HL-60 (cell line): ENCODE measurements around the gene POLR3E.

Experiments used
- DNase-seq, 2 experiments: peaks; one replicate each; pipeline ENCODE4 v3.0.0-alpha.2; 2010 to 2020; ENCODE audit warnings: low read depth in 1 of 2, low spot score in 1 of 2
- H3K27ac ChIP-seq: fragments of 250-450 bp; sonication (Bioruptor Pico); replicated peaks from 2 replicates; pipeline ENCODE4 v1.5.1; 2020; ENCODE audit warnings: mild to moderate bottlenecking, moderate library complexity
- H3K27me3 ChIP-seq: fragments of 250-450 bp; sonication (Bioruptor Pico); 2 replicates; pipeline ENCODE4 v1.5.1; 2021; ENCODE audit warnings: mild to moderate bottlenecking, moderate library complexity; ENCODE audit not compliant: insufficient read depth, poor library complexity, severe bottlenecking
- H3K4me3 ChIP-seq: replicated peaks from 2 replicates; pipeline ENCODE4 v1.5.1; 2011; ENCODE audit warnings: mild to moderate bottlenecking, control low read depth, low read length; ENCODE audit not compliant: insufficient read depth
- CTCF ChIP-seq: IDR thresholded peaks from one replicate; pipeline ENCODE4 v1.5.1; 2011; ENCODE audit warnings: low read length, control low read depth, inconsistent platforms; ENCODE audit not compliant: insufficient read depth
- GABPA ChIP-seq: IDR thresholded peaks from 2 replicates; pipeline ENCODE4 v1.6.1; 2012; ENCODE audit warnings: low read depth
- POLR2AphosphoS5 ChIP-seq: IDR thresholded peaks from 2 replicates; pipeline ENCODE4 v1.6.1; 2012; ENCODE audit warnings: low read depth
- REST ChIP-seq: IDR thresholded peaks from 2 replicates; pipeline ENCODE4 v1.6.1; 2012; ENCODE audit warnings: low read depth; ENCODE audit not compliant: insufficient replicate concordance
- SPI1 ChIP-seq: IDR thresholded peaks from 2 replicates; pipeline ENCODE4 v1.6.1; 2012; ENCODE audit warnings: low read depth, mild to moderate bottlenecking, borderline replicate concordance
- long read RNA-seq: library from polyadenylated mRNA; unstranded; transcript quantifications from one replicate; pipeline ENCODE4 v2.0.0, GENCODE V29; 2020

POLR3E gene
- long read RNA-seq, transcript POLR3E-219 (20 exons, 3,655 nt), result minor isoform, 14 of 190 reads
- long read RNA-seq, transcript POLR3E-201 (21 exons, 3,697 nt), result major isoform, 115 of 190 reads
- long read RNA-seq, partial matches to known transcripts, result 16 of 190 reads
- long read RNA-seq, other reads (novel, unspliced or antisense), result 42 of 190 reads

- H3K4me3 ChIP-seq, result peak within 1 kb of the TSS; percentile 95
- TF ChIP-seq CTCF (peak; percentile 73), REST (peak; percentile 51), POLR2AphosphoS5 (no peak), SPI1 (peak; percentile 51; the same call in 1 of the 2 replicates), GABPA (peak; percentile 45)
These were observed at the start of gene POLR3E for GRCh38 chr16:22297114-22297870. TSS of gene POLR3E (plus strand) at chr16:22297409. CDS start at chr16:22302969, 5,560 bp downstream.

GRCh38 chr16:22250522-22250921, 46.7 kb upstream of the POLR3E start:
- Histone ChIP-seq H3K27me3 (no peaks in the 10 kb centered on the region), H3K4me3 (no peak overlapping the region), H3K27ac (no peak overlapping the region)
- TF ChIP-seq REST (no peak), CTCF (no peak), SPI1 (no peak), GABPA (no peak), POLR2AphosphoS5 (no peak)
- no peak for DNase-seq

More at GRCh38 chr16:22297114-22297870, at the start of gene POLR3E:
- DNase-seq, result peak; percentile 94 to 98
- H3K27ac ChIP-seq, result peak within 1 kb of the TSS; percentile 92
- H3K27me3 ChIP-seq, result no peaks in the 10 kb centered on the region

- Histone ChIP-seq H3K4me3 (no peak overlapping the region), H3K27ac (no peak overlapping the region), H3K27me3 (no peaks in the 10 kb centered on the region)
- DNase-seq, result no peak
- no peak for TF ChIP-seq CTCF
- TF ChIP-seq POLR2AphosphoS5, result no peak
- no peak for TF ChIP-seq SPI1
- TF ChIP-seq GABPA, result no peak
- TF ChIP-seq REST, result no peak
These were observed 44.9 kb upstream of the POLR3E start for GRCh38 chr16:22252317-22252716.
